ENCODE results near the gene GAB4.

DNA sequence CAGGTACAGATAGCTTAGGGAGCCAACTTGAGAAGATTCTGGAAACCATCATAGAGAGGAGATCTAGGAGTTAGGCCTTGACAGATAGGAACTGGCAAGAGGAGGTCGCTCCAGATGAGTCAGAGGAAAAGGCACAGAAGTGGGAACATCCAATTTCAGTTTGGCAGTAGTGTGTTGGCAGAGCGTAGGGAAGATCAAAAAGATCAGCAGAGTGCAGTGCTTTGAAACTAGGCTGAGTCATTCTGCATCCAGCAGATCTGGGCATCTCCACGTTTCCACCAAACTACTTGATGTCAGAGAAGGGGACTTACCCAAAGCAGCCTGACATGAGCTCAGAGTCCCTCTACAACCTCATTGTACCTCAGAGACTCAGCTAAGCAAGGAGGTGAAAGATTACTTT is 58.5 kb downstream of the GAB4 start:
- TF ChIP-seq CTCF (IDR thresholded peaks at IDR 0.05; ENCODE audit: low read length) (no peak), EZH2 (optimal IDR thresholded peaks at IDR 0.05; ENCODE audit: low read depth, low read length) (no peak), EZH2phosphoT487 (IDR thresholded peaks at IDR 0.05; ENCODE audit: low read length) (no peak)

All from MM.1S (cell line).